HEK293 (cell line): ENCODE data around the gene GPD1.

Experiments
- GLI2 ChIP-seq: fragments of 450-650 bp; formaldehyde crosslinking; IDR thresholded peaks from 2 replicates; pipeline ENCODE4; 2017; ENCODE audit warnings: missing biosample characterization, missing genetic modification characterization, low read depth, borderline replicate concordance
- KLF16 ChIP-seq: fragments of 450-650 bp; formaldehyde crosslinking; IDR thresholded peaks from 2 replicates; pipeline ENCODE4 v1.5.1; 2017; ENCODE audit warnings: missing biosample characterization, missing genetic modification characterization
- MEIS1 ChIP-seq: sonication (generic); formaldehyde crosslinking; IDR thresholded peaks from 2 replicates; pipeline ENCODE4 v1.8.1; 2022; ENCODE audit warnings: missing genetic modification reagents, mild to moderate bottlenecking, borderline replicate concordance
- MYNN ChIP-seq: fragments of 450-650 bp; formaldehyde crosslinking; IDR thresholded peaks from 2 replicates; pipeline ENCODE4 v1.5.1; 2016; ENCODE audit warnings: missing biosample characterization, missing genetic modification characterization, borderline replicate concordance
- RBAK ChIP-seq: fragments of 450-650 bp; formaldehyde crosslinking; IDR thresholded peaks from 2 replicates; pipeline ENCODE4 v1.5.1; 2016; ENCODE audit warnings: missing biosample characterization, missing genetic modification characterization
- YY2 ChIP-seq: fragments of 450-650 bp; formaldehyde crosslinking; IDR thresholded peaks from 2 replicates; pipeline ENCODE4 v1.5.1; 2016; ENCODE audit warnings: missing biosample characterization, missing genetic modification characterization
- ZBTB7A ChIP-seq: fragments of 450-650 bp; formaldehyde crosslinking; IDR thresholded peaks from 2 replicates; pipeline ENCODE4 v1.5.1; 2016; ENCODE audit warnings: low read depth, missing biosample characterization, missing genetic modification characterization
- ZNF10 ChIP-seq: fragments of 450-650 bp; formaldehyde crosslinking; IDR thresholded peaks from 2 replicates; pipeline ENCODE4 v1.5.1; 2017; ENCODE audit warnings: missing biosample characterization, missing genetic modification characterization
- ZNF114 ChIP-seq: fragments of 450-650 bp; formaldehyde crosslinking; IDR thresholded peaks from 2 replicates; pipeline ENCODE4 v1.5.0; 2017; ENCODE audit warnings: missing biosample characterization, missing genetic modification characterization
- ZNF121 ChIP-seq: fragments of 450-650 bp; formaldehyde crosslinking; IDR thresholded peaks from 2 replicates; pipeline ENCODE4 v1.5.1; 2016; ENCODE audit warnings: missing biosample characterization, missing genetic modification characterization
- ZNF133 ChIP-seq: fragments of 450-650 bp; formaldehyde crosslinking; IDR thresholded peaks from 2 replicates; pipeline ENCODE4 v1.5.1; 2016; ENCODE audit warnings: missing biosample characterization, missing genetic modification characterization
- ZNF140 ChIP-seq: fragments of 450-650 bp; formaldehyde crosslinking; IDR thresholded peaks from 2 replicates; pipeline ENCODE4 v1.5.1; 2016; ENCODE audit warnings: missing biosample characterization, missing genetic modification characterization
- ZNF157 ChIP-seq: fragments of 450-650 bp; formaldehyde crosslinking; IDR thresholded peaks from 2 replicates; pipeline ENCODE4 v1.5.1; 2016; ENCODE audit warnings: missing biosample characterization, missing genetic modification characterization
- ZNF174 ChIP-seq: fragments of 450-650 bp; formaldehyde crosslinking; IDR thresholded peaks from 2 replicates; pipeline ENCODE4 v1.5.0; 2017; ENCODE audit warnings: missing biosample characterization, mild to moderate bottlenecking, missing genetic modification characterization
- ZNF175 ChIP-seq: fragments of 450-650 bp; formaldehyde crosslinking; IDR thresholded peaks from 2 replicates; pipeline ENCODE4 v1.5.1; 2016; ENCODE audit warnings: missing biosample characterization, missing genetic modification characterization
- ZNF211 ChIP-seq: fragments of 450-650 bp; formaldehyde crosslinking; IDR thresholded peaks from 2 replicates; pipeline ENCODE4 v1.5.1; 2016; ENCODE audit warnings: low read depth, missing biosample characterization, missing genetic modification characterization
- ZNF23 ChIP-seq: fragments of 450-650 bp; formaldehyde crosslinking; IDR thresholded peaks from 2 replicates; pipeline ENCODE4 v1.5.1; 2016; ENCODE audit warnings: missing biosample characterization, missing genetic modification characterization, borderline replicate concordance
- ZNF239 ChIP-seq: fragments of 450-650 bp; formaldehyde crosslinking; IDR thresholded peaks from 2 replicates; pipeline ENCODE4 v1.5.1; 2016; ENCODE audit warnings: missing biosample characterization, missing genetic modification characterization
- ZNF248 ChIP-seq: fragments of 450-650 bp; formaldehyde crosslinking; IDR thresholded peaks from 2 replicates; pipeline ENCODE4 v1.5.1; 2017; ENCODE audit warnings: missing biosample characterization, missing genetic modification characterization
- ZNF274 ChIP-seq, 2 experiments: fragments of 200-500 bp in 1 of 2; fragments of 450-650 bp in 1 of 2; sonication (Bioruptor generic) in 1 of 2; formaldehyde crosslinking in 1 of 2; IDR thresholded peaks; 2 replicates each; pipeline versions ENCODE4 v1.5.1 to v1.6.1; 2014 to 2016; ENCODE audit warnings: borderline replicate concordance in 1 of 2, inconsistent platforms in 1 of 2, low read length in 1 of 2, missing biosample characterization in 1 of 2, missing genetic modification characterization in 1 of 2
- ZNF341 ChIP-seq: fragments of 450-650 bp; formaldehyde crosslinking; IDR thresholded peaks from 2 replicates; pipeline ENCODE4; 2016; ENCODE audit warnings: low read depth, missing biosample characterization, missing genetic modification characterization
- ZNF404 ChIP-seq: fragments of 450-650 bp; formaldehyde crosslinking; IDR thresholded peaks from 2 replicates; pipeline ENCODE4 v1.5.1; 2017; ENCODE audit warnings: missing biosample characterization, missing genetic modification characterization
- ZNF426 ChIP-seq: fragments of 450-650 bp; formaldehyde crosslinking; IDR thresholded peaks from 2 replicates; pipeline ENCODE4 v1.5.1; 2017; ENCODE audit warnings: missing biosample characterization, missing genetic modification characterization, mild to moderate bottlenecking, inconsistent platforms, moderate library complexity
- ZNF473 ChIP-seq: fragments of 450-650 bp; formaldehyde crosslinking; IDR thresholded peaks from 2 replicates; pipeline ENCODE4 v1.5.1; 2017; ENCODE audit warnings: missing biosample characterization, missing genetic modification characterization
- ZNF548 ChIP-seq: fragments of 450-650 bp; formaldehyde crosslinking; IDR thresholded peaks from 2 replicates; pipeline ENCODE4 v1.5.1; 2016; ENCODE audit warnings: missing biosample characterization, missing genetic modification characterization
- ZNF596 ChIP-seq: fragments of 450-650 bp; IDR thresholded peaks from 2 replicates; pipeline ENCODE4 v1.5.0; 2018; ENCODE audit warnings: missing biosample characterization, mild to moderate bottlenecking, missing genetic modification characterization, moderate library complexity
- ZNF600 ChIP-seq: fragments of 450-650 bp; formaldehyde crosslinking; IDR thresholded peaks from 2 replicates; pipeline ENCODE4 v1.5.1; 2016; ENCODE audit warnings: missing biosample characterization, missing genetic modification characterization
- ZNF776 ChIP-seq: fragments of 450-650 bp; formaldehyde crosslinking; IDR thresholded peaks from 2 replicates; pipeline ENCODE4 v1.5.0; 2017; ENCODE audit warnings: missing biosample characterization, missing genetic modification characterization, borderline replicate concordance
- ZNF785 ChIP-seq: fragments of 450-650 bp; formaldehyde crosslinking; IDR thresholded peaks from 2 replicates; pipeline ENCODE4 v1.5.1; 2016; ENCODE audit warnings: missing biosample characterization, missing genetic modification characterization
- ZNF791 ChIP-seq: fragments of 450-650 bp; formaldehyde crosslinking; IDR thresholded peaks from 2 replicates; pipeline ENCODE4 v1.5.1; 2016; ENCODE audit warnings: missing biosample characterization, missing genetic modification characterization
- ZNF837 ChIP-seq: fragments of 450-650 bp; formaldehyde crosslinking; IDR thresholded peaks from 2 replicates; pipeline ENCODE4 v1.5.1; 2016; ENCODE audit warnings: missing biosample characterization, missing genetic modification characterization
- ZXDB ChIP-seq: fragments of 450-650 bp; formaldehyde crosslinking; IDR thresholded peaks from 2 replicates; pipeline ENCODE4 v1.5.1; 2016; ENCODE audit warnings: missing biosample characterization, missing genetic modification characterization
- TF ChIP-seq, protein P1 (sequence below): fragments of 450-650 bp; formaldehyde crosslinking; IDR thresholded peaks from 2 replicates; pipeline ENCODE4 v1.5.1; 2016; ENCODE audit warnings: missing biosample characterization, missing genetic modification characterization
- TF ChIP-seq, protein P2 (sequence below): fragments of 450-650 bp; formaldehyde crosslinking; IDR thresholded peaks from 2 replicates; pipeline ENCODE4 v1.5.1; 2016; ENCODE audit warnings: missing biosample characterization, missing genetic modification characterization
- TF ChIP-seq, protein P3 (sequence below): fragments of 450-650 bp; formaldehyde crosslinking; IDR thresholded peaks from 2 replicates; pipeline ENCODE4 v1.5.1; 2017; ENCODE audit warnings: missing biosample characterization, missing genetic modification characterization
- TF ChIP-seq, protein P4 (sequence below): fragments of 450-650 bp; formaldehyde crosslinking; IDR thresholded peaks from 2 replicates; pipeline ENCODE4 v1.5.1; 2017; ENCODE audit warnings: missing biosample characterization, missing genetic modification characterization

Gene GPD1

DNA sequence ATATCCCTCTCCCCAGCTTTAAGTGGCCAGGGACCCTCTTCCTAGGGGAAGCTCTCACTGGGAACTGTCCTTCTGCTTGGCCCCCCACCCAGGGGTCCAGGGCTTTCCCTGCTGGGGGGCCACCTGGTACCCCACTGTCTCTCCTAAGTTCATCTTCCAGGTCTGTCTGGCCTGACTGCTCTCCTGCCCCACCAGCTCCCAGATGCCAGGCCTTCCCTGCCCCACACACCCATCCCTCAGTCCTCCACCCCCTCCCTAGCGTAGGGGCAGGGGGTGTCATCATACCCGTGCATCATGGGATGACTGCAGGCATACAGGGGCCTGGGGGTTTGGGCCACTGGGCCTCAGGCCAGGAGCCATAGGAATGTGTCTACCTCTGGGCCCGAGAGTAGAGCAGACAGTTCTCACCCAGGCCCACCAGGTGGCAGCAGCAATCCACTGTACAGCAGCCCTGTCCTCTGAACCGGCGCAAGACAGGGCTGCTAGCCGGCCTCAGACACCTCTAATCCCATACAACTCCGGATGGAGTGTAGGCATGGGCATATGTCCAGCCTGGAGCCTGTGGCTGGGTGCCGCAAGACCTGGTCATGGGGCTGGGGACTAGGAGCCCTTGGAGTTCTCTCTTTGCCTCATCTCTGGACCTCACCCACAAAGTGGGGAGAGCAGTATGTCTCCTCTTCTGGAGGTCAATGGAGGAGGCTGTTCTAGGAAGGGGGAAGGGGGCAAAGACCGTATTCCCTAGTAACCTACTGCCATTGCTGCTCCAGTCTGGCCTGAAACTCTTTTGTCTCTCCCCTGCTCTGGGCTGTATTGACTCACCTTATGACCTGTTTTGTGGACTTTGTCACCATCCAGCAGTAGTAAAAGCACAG lies 28.6 kb upstream of the GPD1 start (continued):
- TF ChIP-seq, protein P1, sequence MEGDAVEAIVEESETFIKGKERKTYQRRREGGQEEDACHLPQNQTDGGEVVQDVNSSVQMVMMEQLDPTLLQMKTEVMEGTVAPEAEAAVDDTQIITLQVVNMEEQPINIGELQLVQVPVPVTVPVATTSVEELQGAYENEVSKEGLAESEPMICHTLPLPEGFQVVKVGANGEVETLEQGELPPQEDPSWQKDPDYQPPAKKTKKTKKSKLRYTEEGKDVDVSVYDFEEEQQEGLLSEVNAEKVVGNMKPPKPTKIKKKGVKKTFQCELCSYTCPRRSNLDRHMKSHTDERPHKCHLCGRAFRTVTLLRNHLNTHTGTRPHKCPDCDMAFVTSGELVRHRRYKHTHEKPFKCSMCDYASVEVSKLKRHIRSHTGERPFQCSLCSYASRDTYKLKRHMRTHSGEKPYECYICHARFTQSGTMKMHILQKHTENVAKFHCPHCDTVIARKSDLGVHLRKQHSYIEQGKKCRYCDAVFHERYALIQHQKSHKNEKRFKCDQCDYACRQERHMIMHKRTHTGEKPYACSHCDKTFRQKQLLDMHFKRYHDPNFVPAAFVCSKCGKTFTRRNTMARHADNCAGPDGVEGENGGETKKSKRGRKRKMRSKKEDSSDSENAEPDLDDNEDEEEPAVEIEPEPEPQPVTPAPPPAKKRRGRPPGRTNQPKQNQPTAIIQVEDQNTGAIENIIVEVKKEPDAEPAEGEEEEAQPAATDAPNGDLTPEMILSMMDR (tag by site-specific recombination), result peak; percentile 95
- TF ChIP-seq ZNF776 (tag by site-specific recombination) (no peak), ZNF600 (no peak), ZNF596 (tag by site-specific recombination) (no peak), ZNF248 (tag by site-specific recombination) (no peak), ZNF426 (no peak), ZNF785 (tag by site-specific recombination) (no peak), ZNF548 (tag by site-specific recombination) (no peak), ZNF791 (tag by site-specific recombination) (no peak), ZXDB (tag by site-specific recombination) (no peak), GLI2 (tag by site-specific recombination) (no peak), ZNF174 (tag by site-specific recombination) (no peak), ZNF157 (tag by site-specific recombination) (no peak), ZNF404 (tag by site-specific recombination) (no peak), ZNF175 (tag by site-specific recombination) (no peak), ZNF837 (tag by site-specific recombination) (no peak), ZNF341 (tag by site-specific recombination) (peak; percentile 25; the same call in 1 of the 2 replicates), ZNF121 (no peak), ZNF133 (no peak), RBAK (tag by site-specific recombination) (no peak), KLF16 (tag by site-specific recombination) (no peak), MYNN (tag by site-specific recombination) (no peak), ZNF140 (tag by site-specific recombination) (no peak), ZNF274 (IDR thresholded peaks at IDR 0.05; ENCODE audit: low read length) (no peak), ZNF274 (tag by site-specific recombination; IDR thresholded peaks at IDR 0.05; ENCODE audit: borderline replicate concordance) (0 out of 2 replicates have a peak, but pooled peaks have one; percentile 39), ZNF239 (tag by site-specific recombination) (no peak), ZNF23 (tag by site-specific recombination) (no peak), ZNF473 (no peak), ZNF114 (no peak), ZNF211 (no peak), YY2 (tag by site-specific recombination) (no peak), ZNF10 (tag by site-specific recombination) (no peak), MEIS1 (CRISPR knock-in tag) (no peak), ZBTB7A (tag by site-specific recombination) (no peak)
- TF ChIP-seq, protein P2, sequence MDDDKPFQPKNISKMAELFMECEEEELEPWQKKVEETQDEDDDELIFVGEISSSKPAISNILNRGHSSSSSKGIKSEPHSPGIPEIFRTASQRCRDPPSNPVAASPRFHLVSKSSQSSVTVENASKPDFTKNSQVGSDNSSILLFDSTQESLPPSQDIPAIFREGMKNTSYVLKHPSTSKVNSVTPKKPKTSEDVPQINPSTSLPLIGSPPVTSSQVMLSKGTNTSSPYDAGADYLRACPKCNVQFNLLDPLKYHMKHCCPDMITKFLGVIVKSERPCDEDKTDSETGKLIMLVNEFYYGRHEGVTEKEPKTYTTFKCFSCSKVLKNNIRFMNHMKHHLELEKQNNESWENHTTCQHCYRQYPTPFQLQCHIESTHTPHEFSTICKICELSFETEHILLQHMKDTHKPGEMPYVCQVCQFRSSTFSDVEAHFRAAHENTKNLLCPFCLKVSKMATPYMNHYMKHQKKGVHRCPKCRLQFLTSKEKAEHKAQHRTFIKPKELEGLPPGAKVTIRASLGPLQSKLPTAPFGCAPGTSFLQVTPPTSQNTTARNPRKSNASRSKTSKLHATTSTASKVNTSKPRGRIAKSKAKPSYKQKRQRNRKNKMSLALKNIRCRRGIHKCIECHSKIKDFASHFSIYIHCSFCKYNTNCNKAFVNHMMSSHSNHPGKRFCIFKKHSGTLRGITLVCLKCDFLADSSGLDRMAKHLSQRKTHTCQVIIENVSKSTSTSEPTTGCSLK (tag by site-specific recombination), result no peak
- TF ChIP-seq, protein P3, sequence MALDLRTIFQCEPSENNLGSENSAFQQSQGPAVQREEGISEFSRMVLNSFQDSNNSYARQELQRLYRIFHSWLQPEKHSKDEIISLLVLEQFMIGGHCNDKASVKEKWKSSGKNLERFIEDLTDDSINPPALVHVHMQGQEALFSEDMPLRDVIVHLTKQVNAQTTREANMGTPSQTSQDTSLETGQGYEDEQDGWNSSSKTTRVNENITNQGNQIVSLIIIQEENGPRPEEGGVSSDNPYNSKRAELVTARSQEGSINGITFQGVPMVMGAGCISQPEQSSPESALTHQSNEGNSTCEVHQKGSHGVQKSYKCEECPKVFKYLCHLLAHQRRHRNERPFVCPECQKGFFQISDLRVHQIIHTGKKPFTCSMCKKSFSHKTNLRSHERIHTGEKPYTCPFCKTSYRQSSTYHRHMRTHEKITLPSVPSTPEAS (tag by site-specific recombination), result peak; percentile 63
- TF ChIP-seq, protein P4, sequence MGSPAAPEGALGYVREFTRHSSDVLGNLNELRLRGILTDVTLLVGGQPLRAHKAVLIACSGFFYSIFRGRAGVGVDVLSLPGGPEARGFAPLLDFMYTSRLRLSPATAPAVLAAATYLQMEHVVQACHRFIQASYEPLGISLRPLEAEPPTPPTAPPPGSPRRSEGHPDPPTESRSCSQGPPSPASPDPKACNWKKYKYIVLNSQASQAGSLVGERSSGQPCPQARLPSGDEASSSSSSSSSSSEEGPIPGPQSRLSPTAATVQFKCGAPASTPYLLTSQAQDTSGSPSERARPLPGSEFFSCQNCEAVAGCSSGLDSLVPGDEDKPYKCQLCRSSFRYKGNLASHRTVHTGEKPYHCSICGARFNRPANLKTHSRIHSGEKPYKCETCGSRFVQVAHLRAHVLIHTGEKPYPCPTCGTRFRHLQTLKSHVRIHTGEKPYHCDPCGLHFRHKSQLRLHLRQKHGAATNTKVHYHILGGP (tag by site-specific recombination), result no peak
